HCT116 (cell line): Measurements from ENCODE around the gene PBX2. TPM values are rescaled to one million over a fixed set of nuclear protein-coding genes. Genes with fewer than 3 reads are reported as not detected.

ENCODE experiments used
- ATAC-seq: fragments of 200-7000 bp; cut with Tn5 transposase; 2 replicates; pipeline ENCODE4 v1.9.1; 2020; ENCODE audit warnings: mild to moderate bottlenecking, moderate library complexity
- BruUV-seq: library from RNA; stranded (reverse); fragments of 400-500 nt; replicated peaks from 2 replicates; lab custom pipeline; 2021; lab: Mats Ljungman, UMichigan
- CTCF ChIA-PET: fragments of 300-600 bp; sonication (Branson Sonifier 250); formaldehyde crosslinking; loops from one replicate; lab custom pipeline; 2021; ENCODE audit warnings: antibody characterized with exemption; lab: Charles Lee
- POLR2A ChIA-PET: fragments of 300-600, 350-600 bp; sonication (Branson Sonifier 250); formaldehyde crosslinking; loops from one replicate; lab custom pipeline; 2021; ENCODE audit warnings: antibody characterized with exemption; lab: Charles Lee
- RAD21 ChIA-PET, 2 experiments: fragments of 300-600 bp; sonication (Branson Sonifier 250); formaldehyde crosslinking; loops; one replicate each; lab custom pipeline; 2023; ENCODE audit warnings: low total read pairs in 2 of 2; ENCODE audit not compliant: uncharacterized antibody in 2 of 2, unreplicated experiment in 2 of 2, low non-redundant PET in 1 of 2; lab: Charles Lee
- DNase-seq: peaks from one replicate; pipeline ENCODE4 v3.0.0-alpha.2; 2010; ENCODE audit warnings: low read depth, low spot score
- H2AFZ ChIP-seq: fragments of 200-600 bp; shearing (Covaris generic), sonication (generic); 2 replicates; pipeline ENCODE4 v1.6.1; 2017; ENCODE audit warnings: low read depth, mixed run types, mixed read lengths, antibody characterized with exemption, low read length; ENCODE audit not compliant: poor library complexity, severe bottlenecking
- H3K27ac ChIP-seq: 2 replicates; pipeline ENCODE4 v1.5.1; 2012; ENCODE audit warnings: low read depth, low read length
- H3K27me3 ChIP-seq: fragments of 200-600 bp; sonication (generic); 2 replicates; pipeline ENCODE4 v1.6.1; 2016; ENCODE audit warnings: mixed run types, low read length, mixed read lengths; ENCODE audit not compliant: insufficient read depth
- H3K36me3 ChIP-seq, 2 experiments: fragments of 200-500 bp in 1 of 2; fragments of 200-600 bp in 1 of 2; sonication (Bioruptor generic) in 1 of 2; sonication (generic) in 1 of 2; 2 replicates each; pipeline versions ENCODE4 v1.5.1 to v1.6.1; 2014 to 2016; ENCODE audit warnings: low read length in 2 of 2, inconsistent platforms in 1 of 2, mixed read lengths in 1 of 2, mixed run types in 1 of 2; ENCODE audit not compliant: insufficient read depth in 2 of 2, control insufficient read depth in 1 of 2
- H3K4me1 ChIP-seq, 2 experiments: fragments of 200-600 bp in 1 of 2; sonication (generic) in 1 of 2; 2 replicates each; pipeline versions ENCODE4 v1.5.1 to v1.6.1; 2012 to 2017; ENCODE audit warnings: low read length in 2 of 2, inconsistent platforms in 1 of 2, mild to moderate bottlenecking in 1 of 2, mixed read lengths in 1 of 2, mixed run types in 1 of 2, moderate library complexity in 1 of 2; ENCODE audit not compliant: insufficient read depth in 2 of 2, control insufficient read depth in 1 of 2
- H3K4me2 ChIP-seq: fragments of 200-600 bp; sonication (generic); 2 replicates; pipeline ENCODE4 v1.6.1; 2017; ENCODE audit warnings: mixed run types, low read length, mixed read lengths
- H3K4me3 ChIP-seq, 2 experiments: fragments of 200-600 bp in 1 of 2; sonication (generic) in 1 of 2; replicated peaks in 1 of 2; 2 replicates each; pipeline ENCODE4 v1.5.1; 2011 to 2016; ENCODE audit warnings: low read length in 2 of 2, control low read depth in 1 of 2, low read depth in 1 of 2, mild to moderate bottlenecking in 1 of 2, mixed read lengths in 1 of 2, mixed run types in 1 of 2
- H3K79me2 ChIP-seq: fragments of 200-600 bp; sonication (generic); 2 replicates; pipeline ENCODE4 v1.6.1; 2017; ENCODE audit warnings: mild to moderate bottlenecking, mixed run types, low read length, moderate library complexity, mixed read lengths; ENCODE audit not compliant: insufficient read depth
- H3K9ac ChIP-seq: fragments of 200-600 bp; sonication (generic); 2 replicates; pipeline ENCODE4 v1.6.1; 2016; ENCODE audit warnings: low read length, mixed read lengths
- H3K9me2 ChIP-seq: fragments of 200-600 bp; sonication (generic), shearing (Covaris generic); 2 replicates; pipeline ENCODE4 v1.6.1; 2017; ENCODE audit warnings: mixed run types, mild to moderate bottlenecking, moderate library complexity; ENCODE audit not compliant: insufficient read depth
- H3K9me3 ChIP-seq, 2 experiments: fragments of 200-500 bp in 1 of 2; fragments of 200-600 bp in 1 of 2; sonication (Bioruptor generic) in 1 of 2; sonication (generic) in 1 of 2; 2 replicates each; pipeline ENCODE4 v1.6.1; 2014 to 2017; ENCODE audit warnings: low read length in 2 of 2, mixed read lengths in 2 of 2, inconsistent platforms in 1 of 2, low read depth in 1 of 2, mild to moderate bottlenecking in 1 of 2, mixed run types in 1 of 2, moderate library complexity in 1 of 2; ENCODE audit not compliant: control insufficient read depth in 1 of 2, insufficient read depth in 1 of 2
- H4K20me1 ChIP-seq: fragments of 200-600 bp; sonication (generic), shearing (Covaris generic); 2 replicates; pipeline ENCODE4 v1.6.1; 2017; ENCODE audit warnings: mixed run types, mild to moderate bottlenecking, moderate library complexity; ENCODE audit not compliant: insufficient read depth
- ATF3 ChIP-seq: IDR thresholded peaks from 2 replicates; pipeline ENCODE4 v1.6.1; 2012
- ELF1 ChIP-seq: IDR thresholded peaks from 2 replicates; pipeline ENCODE4 v1.6.1; 2012; ENCODE audit warnings: low read depth, borderline replicate concordance
- EZH2 ChIP-seq: fragments of 200-600 bp; sonication (generic); IDR thresholded peaks from 2 replicates; pipeline ENCODE4 v1.6.1; 2017; ENCODE audit warnings: antibody characterized with exemption, mixed run types
- SP1 ChIP-seq: IDR thresholded peaks from 2 replicates; pipeline ENCODE4 v1.6.1; 2012; ENCODE audit warnings: low read depth
- SRF ChIP-seq: IDR thresholded peaks from 2 replicates; pipeline ENCODE4 v1.6.1; 2012; ENCODE audit warnings: low read depth
- intact Hi-C: fragments of 100-400 bp; cut with micrococcal nuclease; formaldehyde crosslinking; loops from 2 replicates; pipeline ENCODE4 v1.10.0; 2022
- total RNA-seq: library from RNA; stranded (reverse); gene quantifications from one replicate; pipeline ENCODE4 v1.2.1, GENCODE V29; 2021; ENCODE audit not compliant: unreplicated experiment

The PBX2 gene
- total RNA-seq, 1 experiment from 2014 or later: 79.0 TPM

GRCh38 chr6:32147401-32148132 lies 42.4 kb downstream of the PBX2 start:
- no peak overlapping the region for H3K27ac ChIP-seq
- no peaks in the 10 kb centered on the region for H3K9me3 ChIP-seq
- no peak overlapping the region for H2AFZ ChIP-seq
- H3K79me2 ChIP-seq: no peaks in the 10 kb centered on the region
- H3K9me2 ChIP-seq: no peaks in the 10 kb centered on the region
- no peaks in the 10 kb centered on the region for H3K27me3 ChIP-seq
- H4K20me1 ChIP-seq: no peaks in the 10 kb centered on the region
- TF ChIP-seq SRF (no peak), SP1 (no peak), ATF3 (no peak), ELF1 (no peak)
- intact Hi-C loops: no loop called here
- CTCF ChIA-PET: no interaction called here
- POLR2A ChIA-PET: no interaction called here
- BruUV-seq: no TSS peak
- no peak for ATAC-seq
- H3K4me2 ChIP-seq: no peak overlapping the region
- RAD21 ChIA-PET: no interaction called here
- peaks cover 4 to 6% of the 10 kb centered on the region in 2 experiments; a peak in 3 of 4 replicates for H3K4me1 ChIP-seq
- no peaks in the 10 kb centered on the region for H3K36me3 ChIP-seq
- DNase-seq: no peak
- H3K4me3 ChIP-seq: no peak overlapping the region
- H3K9ac ChIP-seq: no peak overlapping the region

GRCh38 chr6:32146687-32147086 lies 43.3 kb downstream of the PBX2 start:
- Histone ChIP-seq H3K9ac (no peak overlapping the region), H3K4me3 (no peak overlapping the region), H3K27me3 (no peaks in the 10 kb centered on the region), H3K79me2 (no peaks in the 10 kb centered on the region), H2AFZ (no peak overlapping the region), H3K36me3 (no peaks in the 10 kb centered on the region), H3K9me3 (no peaks in the 10 kb centered on the region), H3K27ac (no peak overlapping the region), H3K4me1 (no peaks in the 10 kb centered on the region), H3K4me2 (no peak overlapping the region), H4K20me1 (no peaks in the 10 kb centered on the region), H3K9me2 (no peaks in the 10 kb centered on the region)
- RAD21 ChIA-PET: no interaction called here
- TF ChIP-seq EZH2: no peak
- intact Hi-C loops: no loop called here
- BruUV-seq: no TSS peak
- POLR2A ChIA-PET: no interaction called here
- CTCF ChIA-PET: interaction anchor here (1.4 kb wide), 1 partner anchor 19 kb away, joined by 3 read pairs; the partner anchor contains the start of gene ATF6B
- DNase-seq (no peak), ATAC-seq (no peak)
